Chondrocyte (in vitro differentiated cells): ENCODE measurements around the gene POLR2E. TPM values are rescaled to one million over a fixed set of nuclear protein-coding genes. Genes with fewer than 3 reads are reported as not detected.

Experiments used
- DNase-seq: peaks from one replicate; pipeline ENCODE4 v3.0.0; 2021; ENCODE audit warnings: mixed read lengths, low spot score
- H3K27ac Mint-ChIP-seq: one replicate; pipeline ENCODE4 v1.8.0; 2021; ENCODE audit warnings: mild to moderate bottlenecking, moderate library complexity, mixed read lengths; ENCODE audit not compliant: unreplicated experiment
- H3K27me3 Mint-ChIP-seq: 2 replicates; pipeline ENCODE4 v1.8.0; 2021; ENCODE audit warnings: low read depth, mixed read lengths
- H3K36me3 Mint-ChIP-seq: 2 replicates; pipeline ENCODE4 v1.8.0; 2021; ENCODE audit warnings: low read depth, mixed read lengths
- H3K4me1 Mint-ChIP-seq: 2 replicates; pipeline ENCODE4 v1.8.0; 2021; ENCODE audit warnings: low read depth, mild to moderate bottlenecking, mixed read lengths
- H3K4me3 Mint-ChIP-seq: one replicate; pipeline ENCODE4 v1.8.0; 2021; ENCODE audit warnings: mild to moderate bottlenecking, moderate library complexity, mixed read lengths; ENCODE audit not compliant: unreplicated experiment
- H3K9me3 Mint-ChIP-seq: 2 replicates; pipeline ENCODE4 v1.8.0; 2021; ENCODE audit warnings: low read depth, mixed read lengths
- CTCF ChIP-seq: fragments of 200-600 bp; sonication (generic); IDR thresholded peaks from 2 replicates; pipeline ENCODE4 v1.5.0; 2021; ENCODE audit warnings: antibody characterized with exemption, mild to moderate bottlenecking, moderate library complexity
- total RNA-seq: library from RNA; stranded (reverse); gene quantifications from 3 replicates; pipeline ENCODE4 v1.2.1, GENCODE V29; 2021

Gene POLR2E
- total RNA-seq, 1 donor from 2014 or later, result 119 TPM

GRCh38 chr19:1076951-1077350, 18.2 kb downstream of the POLR2E start:
- DNase-seq, result no peak
- Mint-ChIP-seq H3K27ac (no peak overlapping the region), H3K9me3 (no peaks in the 10 kb centered on the region), H3K4me1 (peaks cover 3% of the 10 kb centered on the region), H3K27me3 (peaks cover 3% of the 10 kb centered on the region), H3K36me3 (no peaks in the 10 kb centered on the region), H3K4me3 (no peak overlapping the region)
- TF ChIP-seq CTCF, result no peak

GRCh38 chr19:1076046-1076386, 19.2 kb downstream of the POLR2E start:
- no peak for DNase-seq
- Mint-ChIP-seq H3K27ac (no peak overlapping the region), H3K9me3 (no peaks in the 10 kb centered on the region), H3K27me3 (peaks cover 7% of the 10 kb centered on the region), H3K4me1 (peaks cover 5% of the 10 kb centered on the region), H3K36me3 (no peaks in the 10 kb centered on the region), H3K4me3 (no peak overlapping the region)
- no peak for TF ChIP-seq CTCF

GRCh38 chr19:1074544-1075283, 20.5 kb downstream of the POLR2E start:
- H3K27me3 Mint-ChIP-seq, result peaks cover 9% of the 10 kb centered on the region
- H3K27ac Mint-ChIP-seq, result no peak overlapping the region
- H3K4me1 Mint-ChIP-seq, result peaks cover 5% of the 10 kb centered on the region
- TF ChIP-seq CTCF, result no peak
- H3K4me3 Mint-ChIP-seq, result no peak overlapping the region
- H3K36me3 Mint-ChIP-seq, result no peaks in the 10 kb centered on the region
- DNase-seq, result peak; percentile 82
- H3K9me3 Mint-ChIP-seq, result no peaks in the 10 kb centered on the region

DNA sequence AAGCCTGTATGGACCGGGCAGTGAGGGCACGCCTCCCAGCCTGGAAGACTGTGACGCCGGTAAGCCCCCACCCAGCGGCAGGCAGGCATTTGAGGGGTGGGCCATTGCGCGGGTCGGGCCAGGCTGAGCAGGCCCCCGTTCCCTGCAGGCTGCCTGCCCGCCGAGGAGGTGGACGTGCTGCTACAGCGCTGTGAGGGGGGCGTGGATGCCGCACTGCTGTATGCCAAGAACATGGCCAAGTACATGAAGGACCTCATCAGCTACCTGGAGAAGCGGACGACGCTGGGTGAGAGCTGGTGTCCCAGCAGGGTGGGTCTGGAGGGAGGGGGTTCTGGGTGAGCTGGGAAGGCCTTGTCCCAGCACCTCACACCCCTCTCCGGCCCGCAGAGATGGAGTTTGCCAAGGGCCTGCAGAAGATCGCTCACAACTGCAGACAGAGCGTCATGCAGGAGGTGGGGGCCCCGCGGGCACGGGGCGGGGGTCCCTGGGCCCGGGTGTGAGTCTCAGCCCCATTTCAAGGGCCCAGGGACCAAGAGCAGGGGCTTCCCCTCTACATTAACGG, 21.1 kb downstream of the POLR2E start:
- H3K4me1 Mint-ChIP-seq, result peaks cover 5% of the 10 kb centered on the region
- peak; percentile 84 for DNase-seq
- no peaks in the 10 kb centered on the region for H3K9me3 Mint-ChIP-seq
- H3K4me3 Mint-ChIP-seq, result no peak overlapping the region
- peaks cover 12% of the 10 kb centered on the region for H3K27me3 Mint-ChIP-seq
- H3K36me3 Mint-ChIP-seq, result no peaks in the 10 kb centered on the region
- no peak for TF ChIP-seq CTCF
- no peak overlapping the region for H3K27ac Mint-ChIP-seq

DNA sequence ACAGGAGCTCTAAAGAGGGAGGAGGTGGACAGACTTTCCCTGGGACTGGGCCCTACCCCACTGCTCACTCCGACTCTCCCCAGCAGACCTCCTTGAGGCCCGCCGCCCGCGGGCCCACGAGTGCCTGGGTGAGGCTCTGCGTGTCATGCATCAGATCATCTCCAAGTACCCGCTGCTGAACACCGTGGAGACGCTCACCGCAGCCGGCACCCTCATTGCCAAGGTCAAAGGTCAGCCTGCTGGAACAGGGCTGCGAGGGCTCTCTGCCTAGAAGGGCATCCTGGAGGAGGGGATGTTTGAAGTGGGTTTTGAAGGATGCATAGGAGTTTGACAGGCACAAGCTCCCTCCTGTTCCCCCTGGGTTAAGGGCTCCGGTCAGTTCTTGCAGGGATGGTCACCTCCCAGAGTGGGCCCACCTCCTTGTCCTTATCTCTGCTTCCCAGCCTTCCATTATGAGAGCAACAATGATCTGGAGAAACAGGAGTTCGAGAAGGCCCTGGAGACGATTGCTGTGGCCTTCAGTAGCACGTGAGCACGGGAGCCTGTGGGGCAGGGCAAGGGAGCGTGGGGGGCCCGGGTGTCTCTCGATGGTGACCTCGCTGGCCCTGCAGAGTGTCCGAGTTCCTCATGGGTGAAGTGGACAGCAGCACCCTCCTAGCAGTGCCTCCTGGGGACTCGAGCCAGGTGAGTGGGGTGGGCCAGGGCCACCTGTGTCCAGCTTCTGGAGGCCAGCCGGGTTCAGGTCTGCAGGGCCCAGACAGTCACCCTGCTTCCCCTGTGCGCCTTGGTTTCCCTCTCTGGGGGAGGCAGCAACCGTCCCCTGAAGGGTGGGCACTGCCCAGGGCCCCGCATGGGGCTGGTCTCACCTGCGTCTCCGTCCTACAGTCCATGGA, 21.9 kb downstream of the POLR2E start:
- Mint-ChIP-seq H3K4me3 (no peak overlapping the region), H3K27ac (no peak overlapping the region)

More for the DNA sequence above, 21.9 kb downstream of the POLR2E start:
- H3K9me3 Mint-ChIP-seq, result no peaks in the 10 kb centered on the region
- H3K27me3 Mint-ChIP-seq, result peaks cover 18% of the 10 kb centered on the region
- no peaks in the 10 kb centered on the region for H3K36me3 Mint-ChIP-seq
- TF ChIP-seq CTCF, result no peak
- DNase-seq, result peak; percentile 86
- peaks cover 5% of the 10 kb centered on the region for H3K4me1 Mint-ChIP-seq
